Caco-2 (cell line): ENCODE measurements around the gene FAM47C. TPM values are rescaled to one million over a fixed set of nuclear protein-coding genes. Genes with fewer than 3 reads are reported as not detected.
"Not testable (repeated sequence)": the region's sequence is repeated elsewhere in the genome, so short reads cannot be mapped to it uniquely, and the experiment has no call there.

Source experiments
- BruUV-seq: library from RNA; stranded (reverse); fragments of 400-500 nt; replicated peaks from 2 replicates; lab custom pipeline; 2021; lab: Mats Ljungman, UMichigan
- CTCF ChIA-PET: fragments of 300-600 bp; sonication (Branson Sonifier 250); formaldehyde crosslinking; loops from one replicate; lab custom pipeline; 2022; ENCODE audit warnings: antibody characterized with exemption; lab: Charles Lee
- POLR2A ChIA-PET: fragments of 300-600 bp; sonication (Branson Sonifier 250); formaldehyde crosslinking; loops from one replicate; lab custom pipeline; 2022; ENCODE audit warnings: antibody characterized with exemption; lab: Charles Lee
- DNase-seq, 2 experiments: peaks; one replicate each; pipeline versions ENCODE4 v3.0.0 to v3.0.0-alpha.2; 2020 to 2022
- H3K27me3 ChIP-seq: replicated peaks from 2 replicates; pipeline ENCODE4 v1.6.0; 2011; ENCODE audit warnings: low read length; ENCODE audit not compliant: control insufficient read depth, insufficient read depth
- H3K36me3 ChIP-seq: 2 replicates; pipeline ENCODE4 v1.5.1; 2011; ENCODE audit warnings: low read length; ENCODE audit not compliant: control insufficient read depth, insufficient read depth
- H3K4me1 ChIP-seq: fragments of 250-450 bp; sonication (Bioruptor Pico); 2 replicates; pipeline ENCODE4 v1.5.1; 2020; ENCODE audit warnings: mild to moderate bottlenecking
- H3K4me3 ChIP-seq: 2 replicates; pipeline ENCODE4 v1.5.1; 2011; ENCODE audit warnings: low read depth, mild to moderate bottlenecking, control low read depth, low read length
- H3K9me3 ChIP-seq: fragments of 250-450 bp; sonication (Bioruptor Pico); 2 replicates; pipeline ENCODE4 v1.5.1; 2020; ENCODE audit warnings: mild to moderate bottlenecking, moderate library complexity
- H3K27ac Mint-ChIP-seq: one replicate; pipeline ENCODE4 v1.8.0; 2022; ENCODE audit warnings: mixed read lengths; ENCODE audit not compliant: unreplicated experiment
- H3K27me3 Mint-ChIP-seq: one replicate; pipeline ENCODE4 v1.8.0; 2022; ENCODE audit warnings: mixed read lengths; ENCODE audit not compliant: insufficient read depth, unreplicated experiment
- H3K36me3 Mint-ChIP-seq: one replicate; pipeline ENCODE4 v1.8.0; 2022; ENCODE audit warnings: mild to moderate bottlenecking, mixed read lengths; ENCODE audit not compliant: insufficient read depth, unreplicated experiment
- H3K4me1 Mint-ChIP-seq: one replicate; pipeline ENCODE4 v1.8.0; 2022; ENCODE audit warnings: low read depth, mixed read lengths; ENCODE audit not compliant: unreplicated experiment
- H3K4me3 Mint-ChIP-seq: one replicate; pipeline ENCODE4 v1.8.0; 2022; ENCODE audit warnings: mild to moderate bottlenecking, moderate library complexity, mixed read lengths; ENCODE audit not compliant: unreplicated experiment
- H3K9me3 Mint-ChIP-seq: one replicate; pipeline ENCODE4 v1.8.0; 2022; ENCODE audit warnings: mixed read lengths; ENCODE audit not compliant: unreplicated experiment
- intact Hi-C: fragments of 100-400 bp; cut with micrococcal nuclease; formaldehyde crosslinking; loops from one replicate; pipeline ENCODE4 v1.10.0; 2022; ENCODE audit not compliant: unreplicated experiment
- total RNA-seq: library from RNA; stranded (reverse); gene quantifications from 2 replicates; pipeline ENCODE4 v1.2.3, GENCODE V29; 2022
- TF ChIP-seq, protein P1 (sequence below), 2 experiments: fragments of 200-600 bp in 1 of 2; IDR thresholded peaks; 1 replicate in 1 of 2; 2 replicates in 1 of 2; pipeline versions ENCODE4 v1.5.1 to v1.8.0; 2011 to 2022; ENCODE audit warnings: antibody characterized with exemption in 1 of 2, control low read depth in 1 of 2, inconsistent platforms in 1 of 2, low read depth in 1 of 2, low read length in 1 of 2, mild to moderate bottlenecking in 1 of 2, moderate library complexity in 1 of 2; ENCODE audit not compliant: insufficient read depth in 1 of 2, severe bottlenecking in 1 of 2, unreplicated experiment in 1 of 2

Gene FAM47C
- total RNA-seq, 1 experiment from 2014 or later = not detected

DNA sequence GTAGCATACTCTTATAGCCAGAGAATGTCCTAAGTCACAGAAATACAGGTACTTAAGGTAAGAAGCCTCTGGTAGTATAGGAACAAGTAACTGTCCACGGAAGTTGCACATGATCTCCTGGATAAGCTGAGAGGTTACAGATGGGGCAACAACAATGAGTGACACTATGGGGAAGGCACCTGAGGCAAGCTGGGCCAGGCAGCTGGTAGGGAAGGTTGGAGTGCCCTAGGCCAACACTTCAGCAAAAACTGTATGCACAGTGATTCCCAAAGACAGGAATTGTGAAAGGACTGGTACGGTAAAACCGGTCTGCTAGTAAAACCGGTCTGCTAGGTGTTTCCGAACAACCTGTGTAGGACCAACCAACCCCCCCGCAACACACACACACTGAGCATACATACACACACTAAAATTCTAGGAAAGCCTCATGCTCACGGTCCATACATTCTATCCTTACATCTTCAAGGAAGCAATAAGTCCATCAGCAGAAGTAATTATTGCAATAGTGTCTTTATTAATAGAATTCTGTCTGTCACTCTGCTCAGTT is 28.6 kb downstream of the FAM47C start:
- H3K4me1 Mint-ChIP-seq, H3K27me3 ChIP-seq, DNase-seq, H3K9me3 ChIP-seq, intact Hi-C loops, H3K27me3 Mint-ChIP-seq, H3K36me3 Mint-ChIP-seq, H3K4me1 ChIP-seq, H3K4me3 Mint-ChIP-seq, H3K4me3 ChIP-seq, POLR2A ChIA-PET, CTCF ChIA-PET, H3K36me3 ChIP-seq, H3K9me3 Mint-ChIP-seq, H3K27ac Mint-ChIP-seq, BruUV-seq: not testable (repeated sequence)

DNA sequence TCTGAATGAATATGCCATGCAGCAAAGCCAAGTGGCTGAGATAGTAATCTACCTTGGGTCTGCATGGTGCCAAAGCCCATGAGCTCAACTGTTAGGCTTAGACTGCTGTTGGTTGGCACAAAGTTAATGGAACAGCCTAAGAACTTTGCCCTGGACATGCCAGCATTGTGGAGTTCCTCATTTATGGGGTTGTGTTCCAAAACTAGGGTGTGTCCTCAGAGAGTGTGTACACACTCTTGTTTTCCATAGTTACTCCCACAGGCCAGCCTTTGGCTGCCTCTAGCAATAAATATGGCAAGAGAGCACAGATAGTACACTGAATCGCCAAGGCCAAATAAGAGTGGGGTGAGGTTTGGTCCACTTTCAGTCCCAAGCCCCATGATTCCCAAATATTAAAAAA is 30.6 kb downstream of the FAM47C start:
- H3K4me3 Mint-ChIP-seq, H3K4me1 Mint-ChIP-seq, BruUV-seq, H3K9me3 ChIP-seq, H3K27me3 ChIP-seq, CTCF ChIA-PET, H3K27ac Mint-ChIP-seq, H3K4me3 ChIP-seq, DNase-seq, H3K4me1 ChIP-seq, H3K9me3 Mint-ChIP-seq, H3K36me3 ChIP-seq, H3K36me3 Mint-ChIP-seq, H3K27me3 Mint-ChIP-seq, intact Hi-C loops, POLR2A ChIA-PET: not testable (repeated sequence)

DNA sequence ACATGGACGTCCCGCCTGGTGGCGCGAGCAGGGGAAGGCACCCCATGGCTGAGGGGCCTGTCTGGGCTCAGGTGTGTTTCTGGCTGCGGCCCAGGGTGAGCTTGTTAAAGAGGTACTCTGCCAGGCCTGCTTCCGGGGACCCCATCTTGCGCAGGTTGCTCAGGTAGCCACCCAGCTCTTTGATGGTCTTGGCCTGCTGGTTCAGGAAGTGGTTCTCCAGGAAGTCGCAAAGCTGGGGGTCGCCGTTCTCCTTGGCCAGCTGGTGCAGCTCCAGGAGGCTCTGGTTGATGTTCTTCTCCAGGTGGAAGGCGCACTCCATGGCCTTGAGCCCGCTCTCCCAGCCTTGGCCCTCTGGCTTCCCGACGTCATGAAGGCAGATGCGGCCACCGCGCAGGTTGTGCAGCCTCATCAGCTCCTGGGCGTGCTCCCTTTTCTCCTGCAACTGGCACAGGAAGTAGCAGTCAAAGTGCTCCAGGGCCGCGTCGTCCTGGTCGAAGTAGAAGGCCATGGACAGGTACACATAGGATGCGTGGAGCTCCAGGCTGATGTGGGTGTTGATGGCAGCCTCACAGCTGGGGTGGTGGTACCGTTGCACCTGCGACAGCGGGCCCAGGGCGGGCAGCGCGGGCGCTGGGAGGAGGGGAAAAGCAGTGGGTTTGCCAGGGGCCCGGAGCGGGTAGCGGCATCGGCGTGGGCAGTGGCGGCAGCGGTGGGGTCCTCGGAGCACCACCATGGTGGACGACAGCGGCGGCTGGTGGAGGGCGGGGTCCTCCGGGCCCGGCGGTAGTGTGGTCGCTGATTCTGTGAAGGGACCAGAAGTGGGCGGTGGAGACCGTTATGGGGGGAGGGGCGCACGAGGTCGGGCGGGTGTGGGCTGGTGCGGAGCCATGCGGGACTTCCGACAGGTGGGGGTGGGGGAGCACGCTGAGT is 35.1 kb downstream of the FAM47C start:
- POLR2A ChIA-PET, DNase-seq, H3K4me3 Mint-ChIP-seq, intact Hi-C loops, H3K27me3 Mint-ChIP-seq, H3K36me3 ChIP-seq, H3K9me3 ChIP-seq, H3K4me1 Mint-ChIP-seq, H3K27ac Mint-ChIP-seq, H3K9me3 Mint-ChIP-seq, H3K4me1 ChIP-seq, H3K36me3 Mint-ChIP-seq, H3K27me3 ChIP-seq, CTCF ChIA-PET, BruUV-seq, H3K4me3 ChIP-seq: not testable (repeated sequence)

DNA sequence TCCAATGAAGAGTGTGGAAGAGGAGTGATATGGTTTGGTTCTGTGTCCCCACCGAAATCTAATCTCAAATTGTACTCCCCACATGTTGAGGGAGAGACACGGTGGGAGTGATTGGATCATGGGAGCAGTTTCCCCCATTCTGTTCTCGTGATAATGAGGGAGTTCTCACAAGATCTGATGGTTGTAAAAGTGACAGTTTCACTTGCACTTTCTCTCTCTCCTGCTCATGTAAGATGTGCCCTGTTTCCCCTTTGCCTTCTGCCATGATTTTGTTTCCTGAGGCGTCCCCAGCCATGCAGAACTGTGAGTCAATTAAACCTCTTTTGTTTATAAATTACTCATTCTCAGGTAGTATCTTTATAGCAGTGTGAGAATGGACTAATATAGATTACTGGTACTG is 39.6 kb downstream of the FAM47C start:
- Mint-ChIP-seq H3K4me3 (no peak overlapping the region), H3K27me3 (no peaks in the 10 kb centered on the region), H3K4me1 (no peaks in the 10 kb centered on the region), H3K9me3 (no peaks in the 10 kb centered on the region), H3K27ac (no peak overlapping the region), H3K36me3 (no peaks in the 10 kb centered on the region)
- Histone ChIP-seq H3K36me3 (no peaks in the 10 kb centered on the region), H3K27me3 (no peaks in the 10 kb centered on the region), H3K4me3 (no peak overlapping the region), H3K4me1 (no peaks in the 10 kb centered on the region), H3K9me3 (no peaks in the 10 kb centered on the region)
- CTCF ChIA-PET = no interaction called here
- POLR2A ChIA-PET = no interaction called here
- TF ChIP-seq, protein P1, sequence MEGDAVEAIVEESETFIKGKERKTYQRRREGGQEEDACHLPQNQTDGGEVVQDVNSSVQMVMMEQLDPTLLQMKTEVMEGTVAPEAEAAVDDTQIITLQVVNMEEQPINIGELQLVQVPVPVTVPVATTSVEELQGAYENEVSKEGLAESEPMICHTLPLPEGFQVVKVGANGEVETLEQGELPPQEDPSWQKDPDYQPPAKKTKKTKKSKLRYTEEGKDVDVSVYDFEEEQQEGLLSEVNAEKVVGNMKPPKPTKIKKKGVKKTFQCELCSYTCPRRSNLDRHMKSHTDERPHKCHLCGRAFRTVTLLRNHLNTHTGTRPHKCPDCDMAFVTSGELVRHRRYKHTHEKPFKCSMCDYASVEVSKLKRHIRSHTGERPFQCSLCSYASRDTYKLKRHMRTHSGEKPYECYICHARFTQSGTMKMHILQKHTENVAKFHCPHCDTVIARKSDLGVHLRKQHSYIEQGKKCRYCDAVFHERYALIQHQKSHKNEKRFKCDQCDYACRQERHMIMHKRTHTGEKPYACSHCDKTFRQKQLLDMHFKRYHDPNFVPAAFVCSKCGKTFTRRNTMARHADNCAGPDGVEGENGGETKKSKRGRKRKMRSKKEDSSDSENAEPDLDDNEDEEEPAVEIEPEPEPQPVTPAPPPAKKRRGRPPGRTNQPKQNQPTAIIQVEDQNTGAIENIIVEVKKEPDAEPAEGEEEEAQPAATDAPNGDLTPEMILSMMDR (IDR thresholded peaks at IDR 0.05; ENCODE audit: insufficient read depth in 1 of 2, low read depth in 1 of 2, low read length in 1 of 2, severe bottlenecking in 1 of 2, unreplicated experiment in 1 of 2) = no peak
- BruUV-seq = no TSS peak
- no peak for DNase-seq
- intact Hi-C loops = no loop called here

DNA sequence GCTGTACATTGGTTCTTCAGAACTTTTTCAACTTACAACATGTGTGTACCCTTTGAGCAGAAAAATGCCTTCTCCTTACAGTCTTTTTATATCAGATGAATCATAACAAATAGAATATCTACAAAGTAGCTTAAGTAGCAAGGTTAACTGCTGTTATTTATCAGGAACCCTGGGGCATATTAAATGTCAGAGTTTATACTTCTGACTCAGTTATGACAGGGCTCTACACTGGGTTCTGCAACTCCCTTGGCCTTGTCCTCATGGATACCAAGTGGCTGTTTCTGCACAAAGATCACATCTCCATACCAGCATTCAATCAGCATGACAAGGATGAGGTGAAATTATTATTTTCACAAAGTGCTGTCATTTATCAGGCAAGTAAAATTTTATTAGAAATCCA is 49.4 kb downstream of the FAM47C start:
- not testable (repeated sequence) for H3K36me3 Mint-ChIP-seq

More for the DNA sequence above, 49.4 kb downstream of the FAM47C start:
- H3K27me3 Mint-ChIP-seq, H3K9me3 ChIP-seq, DNase-seq, H3K9me3 Mint-ChIP-seq, BruUV-seq, H3K4me3 ChIP-seq, CTCF ChIA-PET, H3K4me1 ChIP-seq, H3K4me3 Mint-ChIP-seq, H3K36me3 ChIP-seq, H3K27ac Mint-ChIP-seq, POLR2A ChIA-PET, H3K4me1 Mint-ChIP-seq, intact Hi-C loops, H3K27me3 ChIP-seq: not testable (repeated sequence)
